ENCODE data around the gene ZNF808.
A peak's percentile ranks its signal among the peaks of the same experiment; 100 is the strongest.

The ZNF808 gene

GRCh38 chr19:52492201-52492993 is 35.1 kb upstream of the ZNF808 start:
- H2BK15ac ChIP-seq (ENCODE audit: low read depth, poor library complexity, severe bottlenecking): no peak overlapping the region
- peaks cover 37% of the 10 kb centered on the region for H3K9me3 ChIP-seq (ENCODE audit: control insufficient read depth, low read length)
- no peaks in the 10 kb centered on the region for H3K79me1 ChIP-seq (replicated peaks; ENCODE audit: low read length, poor library complexity, severe bottlenecking)
- no peak overlapping the region for H3K4me2 ChIP-seq (ENCODE audit: low read length, poor library complexity, severe bottlenecking)
- H2BK5ac ChIP-seq (ENCODE audit: low read depth, low read length, poor library complexity, severe bottlenecking): no peak overlapping the region
- no peak overlapping the region for H2BK12ac ChIP-seq (ENCODE audit: low read length in 2 of 2)
- H3K23ac ChIP-seq (ENCODE audit: low read length in 2 of 2): no peak overlapping the region
- no peak overlapping the region for H3K27ac ChIP-seq (ENCODE audit: low read length, poor library complexity, severe bottlenecking)
- no peak overlapping the region for H2AK5ac ChIP-seq (ENCODE audit: low read length, severe bottlenecking)
- H4K8ac ChIP-seq (ENCODE audit: low read length): no peak overlapping the region
- H3K4me1 ChIP-seq (ENCODE audit: control insufficient read depth, insufficient read depth, low read depth, low read length): no peaks in the 10 kb centered on the region
- H3K4me3 ChIP-seq (ENCODE audit: insufficient read depth in 1 of 2, low read depth in 1 of 2, low read length in 2 of 2): no peak overlapping the region
- H3K36me3 ChIP-seq (ENCODE audit: control insufficient read depth in 1 of 2, insufficient read depth in 2 of 2, low read depth in 1 of 2, low read length in 2 of 2): peaks cover 0 to 5% of the 10 kb centered on the region in 2 experiments
- no peak overlapping the region for H4K91ac ChIP-seq (ENCODE audit: low read length)
- H3K14ac ChIP-seq (ENCODE audit: low read length in 2 of 2): no peak overlapping the region
- no peak for DNase-seq
- H3K18ac ChIP-seq (ENCODE audit: low read depth in 1 of 2, low read length in 2 of 2): no peak overlapping the region
- H2BK120ac ChIP-seq (ENCODE audit: low read depth, low read length): no peak overlapping the region
- H2AFZ ChIP-seq (ENCODE audit: low read depth, low read length): no peak overlapping the region
- H3K27me3 ChIP-seq (ENCODE audit: control insufficient read depth in 1 of 2, insufficient read depth in 1 of 2, low read length in 2 of 2): peaks cover 0 to 5% of the 10 kb centered on the region in 2 experiments
- WGBS: 21% methylated on average over 37 of the region's 37 CpGs
- no peak overlapping the region for H3K9ac ChIP-seq (ENCODE audit: low read length)
- H3K4ac ChIP-seq (ENCODE audit: low read depth in 1 of 2, low read length in 2 of 2): no peak overlapping the region

- WGBS: 8% methylated on average over 28 of the region's 28 CpGs
- peaks cover 0 to 5% of the 10 kb centered on the region in 2 experiments for H3K36me3 ChIP-seq (ENCODE audit: control insufficient read depth in 1 of 2, insufficient read depth in 2 of 2, low read depth in 1 of 2, low read length in 2 of 2)
- H4K8ac ChIP-seq (ENCODE audit: low read length): no peak overlapping the region
- no peak overlapping the region for H2BK5ac ChIP-seq (ENCODE audit: low read depth, low read length, poor library complexity, severe bottlenecking)
- H2BK120ac ChIP-seq (ENCODE audit: low read depth, low read length): no peak overlapping the region
- H3K4me1 ChIP-seq (ENCODE audit: control insufficient read depth, insufficient read depth, low read depth, low read length): no peaks in the 10 kb centered on the region
- H3K4ac ChIP-seq (ENCODE audit: low read depth in 1 of 2, low read length in 2 of 2): no peak overlapping the region
- no peak overlapping the region for H4K91ac ChIP-seq (ENCODE audit: low read length)
- no peak overlapping the region for H3K27ac ChIP-seq (ENCODE audit: low read length, poor library complexity, severe bottlenecking)
- no peak overlapping the region for H2AFZ ChIP-seq (ENCODE audit: low read depth, low read length)
- no peak overlapping the region for H3K9ac ChIP-seq (ENCODE audit: low read length)
- H3K4me3 ChIP-seq (ENCODE audit: insufficient read depth in 1 of 2, low read depth in 1 of 2, low read length in 2 of 2): no peak overlapping the region
- peaks cover 34% of the 10 kb centered on the region for H3K9me3 ChIP-seq (ENCODE audit: control insufficient read depth, low read length)
- no peaks in the 10 kb centered on the region for H3K79me1 ChIP-seq (replicated peaks; ENCODE audit: low read length, poor library complexity, severe bottlenecking)
- H3K23ac ChIP-seq (ENCODE audit: low read length in 2 of 2): no peak overlapping the region
- no peak overlapping the region for H3K14ac ChIP-seq (ENCODE audit: low read length in 2 of 2)
- no peak overlapping the region for H2AK5ac ChIP-seq (ENCODE audit: low read length, severe bottlenecking)
- H3K18ac ChIP-seq (ENCODE audit: low read depth in 1 of 2, low read length in 2 of 2): no peak overlapping the region
- no peak overlapping the region for H3K4me2 ChIP-seq (ENCODE audit: low read length, poor library complexity, severe bottlenecking)
- DNase-seq: no peak
- no peak overlapping the region for H2BK15ac ChIP-seq (ENCODE audit: low read depth, poor library complexity, severe bottlenecking)
- H2BK12ac ChIP-seq (ENCODE audit: low read length in 2 of 2): no peak overlapping the region
- peaks cover 0 to 5% of the 10 kb centered on the region in 2 experiments for H3K27me3 ChIP-seq (ENCODE audit: control insufficient read depth in 1 of 2, insufficient read depth in 1 of 2, low read length in 2 of 2)
Observed at GRCh38 chr19:52492994-52493470, 34.4 kb upstream of the ZNF808 start.

- Histone ChIP-seq H3K23ac (ENCODE audit: low read length in 2 of 2) (no peak overlapping the region), H3K27me3 (ENCODE audit: control insufficient read depth in 1 of 2, insufficient read depth in 1 of 2, low read length in 2 of 2) (peaks cover 0 to 5% of the 10 kb centered on the region in 2 experiments), H3K14ac (ENCODE audit: low read length in 2 of 2) (no peak overlapping the region), H3K4me3 (ENCODE audit: insufficient read depth in 1 of 2, low read depth in 1 of 2, low read length in 2 of 2) (no peak overlapping the region), H3K18ac (ENCODE audit: low read depth in 1 of 2, low read length in 2 of 2) (no peak overlapping the region), H3K9ac (ENCODE audit: low read length) (no peak overlapping the region), H2BK15ac (ENCODE audit: low read depth, poor library complexity, severe bottlenecking) (no peak overlapping the region), H3K4ac (ENCODE audit: low read depth in 1 of 2, low read length in 2 of 2) (no peak overlapping the region), H2BK12ac (ENCODE audit: low read length in 2 of 2) (no peak overlapping the region), H2AK5ac (ENCODE audit: low read length, severe bottlenecking) (no peak overlapping the region), H3K9me3 (ENCODE audit: control insufficient read depth, low read length) (peaks cover 46% of the 10 kb centered on the region), H3K36me3 (ENCODE audit: control insufficient read depth in 1 of 2, insufficient read depth in 2 of 2, low read depth in 1 of 2, low read length in 2 of 2) (peaks cover 5 to 6% of the 10 kb centered on the region in 2 experiments), H3K4me1 (ENCODE audit: control insufficient read depth, insufficient read depth, low read depth, low read length) (no peaks in the 10 kb centered on the region), H3K4me2 (ENCODE audit: low read length, poor library complexity, severe bottlenecking) (no peak overlapping the region), H2AFZ (ENCODE audit: low read depth, low read length) (no peak overlapping the region), H4K8ac (ENCODE audit: low read length) (no peak overlapping the region), H4K91ac (ENCODE audit: low read length) (no peak overlapping the region), H2BK120ac (ENCODE audit: low read depth, low read length) (no peak overlapping the region), H2BK5ac (ENCODE audit: low read depth, low read length, poor library complexity, severe bottlenecking) (no peak overlapping the region), H3K27ac (ENCODE audit: low read length, poor library complexity, severe bottlenecking) (no peak overlapping the region), H3K79me1 (replicated peaks; ENCODE audit: low read length, poor library complexity, severe bottlenecking) (no peaks in the 10 kb centered on the region)
- WGBS: 50% methylated on average over 1 of the region's 3 CpGs
- DNase-seq: no peak
Observed at GRCh38 chr19:52494518-52494917, 33.0 kb upstream of the ZNF808 start.

- Histone ChIP-seq H3K36me3 (ENCODE audit: control insufficient read depth in 1 of 2, insufficient read depth in 2 of 2, low read depth in 1 of 2, low read length in 2 of 2) (peaks cover 2 to 11% of the 10 kb centered on the region in 2 experiments), H3K18ac (ENCODE audit: low read depth in 1 of 2, low read length in 2 of 2) (no peak overlapping the region), H2BK120ac (ENCODE audit: low read depth, low read length) (no peak overlapping the region), H3K23ac (ENCODE audit: low read length in 2 of 2) (no peak overlapping the region), H2BK5ac (ENCODE audit: low read depth, low read length, poor library complexity, severe bottlenecking) (no peak overlapping the region), H2AK5ac (ENCODE audit: low read length, severe bottlenecking) (no peak overlapping the region), H3K4me2 (ENCODE audit: low read length, poor library complexity, severe bottlenecking) (no peak overlapping the region), H2BK15ac (ENCODE audit: low read depth, poor library complexity, severe bottlenecking) (no peak overlapping the region), H2BK12ac (ENCODE audit: low read length in 2 of 2) (no peak overlapping the region), H3K27ac (ENCODE audit: low read length, poor library complexity, severe bottlenecking) (no peak overlapping the region), H3K79me1 (replicated peaks; ENCODE audit: low read length, poor library complexity, severe bottlenecking) (no peaks in the 10 kb centered on the region), H3K14ac (ENCODE audit: low read length in 2 of 2) (no peak overlapping the region), H3K9ac (ENCODE audit: low read length) (no peak overlapping the region), H3K9me3 (ENCODE audit: control insufficient read depth, low read length) (peaks cover 46% of the 10 kb centered on the region), H4K8ac (ENCODE audit: low read length) (no peak overlapping the region), H3K4me3 (ENCODE audit: insufficient read depth in 1 of 2, low read depth in 1 of 2, low read length in 2 of 2) (peak overlapping the region in 1 of 2 experiments; percentile 29), H3K27me3 (ENCODE audit: control insufficient read depth in 1 of 2, insufficient read depth in 1 of 2, low read length in 2 of 2) (no peaks in the 10 kb centered on the region), H4K91ac (ENCODE audit: low read length) (no peak overlapping the region), H3K4ac (ENCODE audit: low read depth in 1 of 2, low read length in 2 of 2) (no peak overlapping the region), H2AFZ (ENCODE audit: low read depth, low read length) (no peak overlapping the region), H3K4me1 (ENCODE audit: control insufficient read depth, insufficient read depth, low read depth, low read length) (no peaks in the 10 kb centered on the region)
- WGBS: 94% methylated on average over 8 of the region's 8 CpGs
- DNase-seq: no peak
Observed at GRCh38 chr19:52498571-52498970, 28.9 kb upstream of the ZNF808 start.
